ENCODE data around the gene RND2. TPM values are rescaled to one million over a fixed set of nuclear protein-coding genes. Genes with fewer than 3 reads are reported as not detected.
A peak's percentile ranks its signal among the peaks of the same experiment; 100 is the strongest.
"Not testable (repeated sequence)": the region's sequence is repeated elsewhere in the genome, so short reads cannot be mapped to it uniquely, and the experiment has no call there.

RND2 gene
- total and polyA plus RNA-seq, 4 donors: 1.9 to 2.8 (median 2.2) TPM

GRCh38 chr17:42975265-42975664 lies 49.8 kb upstream of the RND2 start:
- no peaks in the 10 kb centered on the region for H3K36me3 ChIP-seq (ENCODE audit: control insufficient read depth in 4 of 4, insufficient read depth in 3 of 4, low read depth in 1 of 4, low read length in 3 of 4)
- no peak overlapping the region for H3K9ac ChIP-seq (ENCODE audit: low read depth in 1 of 2, low read length in 2 of 2)
- WGBS: 34% methylated on average over 2 of the region's 2 CpGs
- no peak for DNase-seq (ENCODE audit: low spot score)
- peaks cover 3 to 7% (median 5%) of the 10 kb centered on the region in 4 donors for H3K4me1 ChIP-seq (ENCODE audit: control insufficient read depth in 4 of 4, insufficient read depth in 4 of 4, low read length in 3 of 4)
- no peak overlapping the region for H3K4me3 ChIP-seq (ENCODE audit: low read depth in 1 of 3, low read length in 3 of 3)
- H3K27me3 ChIP-seq (ENCODE audit: control insufficient read depth in 4 of 4, insufficient read depth in 4 of 4, low read length in 3 of 4): no peaks in the 10 kb centered on the region
- no peak overlapping the region for H3K27ac ChIP-seq (ENCODE audit: low read depth in 1 of 2, low read length in 2 of 2)
- TF ChIP-seq FOXA2 (IDR thresholded peaks at IDR 0.05) (no peak), GABPA (IDR thresholded peaks at IDR 0.05 in 1 of 2, conservative IDR thresholded peaks at IDR 0.05 in 1 of 2) (no peak), TAF1 (conservative IDR thresholded peaks at IDR 0.05) (no peak), RXRA (IDR thresholded peaks at IDR 0.05) (no peak), EGR1 (IDR thresholded peaks at IDR 0.05; ENCODE audit: low read depth in 2 of 2) (no peak), YY1 (IDR thresholded peaks at IDR 0.05) (no peak)
- no peaks in the 10 kb centered on the region for H3K9me3 ChIP-seq (ENCODE audit: control insufficient read depth in 4 of 4, low read length in 3 of 4)

- not testable (repeated sequence) for DNase-seq (ENCODE audit: low spot score); H3K9ac ChIP-seq (ENCODE audit: low read depth in 1 of 2, low read length in 2 of 2); H3K36me3 ChIP-seq (ENCODE audit: control insufficient read depth in 4 of 4, insufficient read depth in 3 of 4, low read depth in 1 of 4, low read length in 3 of 4); H3K27ac ChIP-seq (ENCODE audit: low read depth in 1 of 2, low read length in 2 of 2); H3K4me1 ChIP-seq (ENCODE audit: control insufficient read depth in 4 of 4, insufficient read depth in 4 of 4, low read length in 3 of 4); H3K4me3 ChIP-seq (ENCODE audit: low read depth in 1 of 3, low read length in 3 of 3); H3K9me3 ChIP-seq (ENCODE audit: control insufficient read depth in 4 of 4, low read length in 3 of 4); H3K27me3 ChIP-seq (ENCODE audit: control insufficient read depth in 4 of 4, insufficient read depth in 4 of 4, low read length in 3 of 4)
- whole genome bisulfite sequencing: 87% methylated on average over 16 of the region's 16 CpGs
These were observed 49.3 kb upstream of the RND2 start for GRCh38 chr17:42975701-42976100.

- H3K36me3 ChIP-seq (ENCODE audit: control insufficient read depth in 4 of 4, insufficient read depth in 3 of 4, low read depth in 1 of 4, low read length in 3 of 4): no peaks in the 10 kb centered on the region
- peak within 1 kb of the TSS in 1 of 2 donors; percentile 70 for H3K9ac ChIP-seq (ENCODE audit: low read depth in 1 of 2, low read length in 2 of 2)
- DNase-seq (ENCODE audit: low spot score): peak; percentile 37
- H3K9me3 ChIP-seq (ENCODE audit: control insufficient read depth in 4 of 4, low read length in 3 of 4): no peaks in the 10 kb centered on the region
- H3K27me3 ChIP-seq (ENCODE audit: control insufficient read depth in 4 of 4, insufficient read depth in 4 of 4, low read length in 3 of 4): no peaks in the 10 kb centered on the region
- peak within 1 kb of the TSS; percentile 56 to 93 (median 80) for H3K4me3 ChIP-seq (ENCODE audit: low read depth in 1 of 3, low read length in 3 of 3)
- WGBS: 46% methylated on average over 21 of the region's 21 CpGs
- peak within 1 kb of the TSS; percentile 50 to 58 for H3K27ac ChIP-seq (ENCODE audit: low read depth in 1 of 2, low read length in 2 of 2)
- no peak for TF ChIP-seq TAF1 (conservative IDR thresholded peaks at IDR 0.05)
- TF ChIP-seq HNF4A (conservative IDR thresholded peaks at IDR 0.05): no peak
- no peak for TF ChIP-seq RAD21 (IDR thresholded peaks at IDR 0.05)
- TF ChIP-seq RXRA (IDR thresholded peaks at IDR 0.05): no peak
- no peak for TF ChIP-seq YY1 (IDR thresholded peaks at IDR 0.05)
- H3K4me1 ChIP-seq (ENCODE audit: control insufficient read depth in 4 of 4, insufficient read depth in 4 of 4, low read length in 3 of 4): peaks cover 8 to 24% (median 20%) of the 10 kb centered on the region in 4 donors
These were observed 45.3 kb upstream of the RND2 start, which contains the start of gene PTGES3L for GRCh38 chr17:42979511-42980273. Gene PTGES3L (minus strand): TSS chr17:42980080. CDS start chr17:42980053, 27 bp downstream.

GRCh38 chr17:42980274-42980765 lies 44.7 kb upstream of the RND2 start, which contains the start of gene RUNDC1:
Gene RUNDC1 (plus strand): TSS chr17:42980565. CDS start chr17:42980577, 12 bp downstream.
- under 1% methylated on average over 39 of the region's 39 CpGs for WGBS
- no peaks in the 10 kb centered on the region for H3K36me3 ChIP-seq (ENCODE audit: control insufficient read depth in 4 of 4, insufficient read depth in 3 of 4, low read depth in 1 of 4, low read length in 3 of 4)
- H3K27me3 ChIP-seq (ENCODE audit: control insufficient read depth in 4 of 4, insufficient read depth in 4 of 4, low read length in 3 of 4): no peaks in the 10 kb centered on the region
- H3K27ac ChIP-seq (ENCODE audit: low read depth in 1 of 2, low read length in 2 of 2): peak within 1 kb of the TSS; percentile 50 to 58
- H3K4me3 ChIP-seq (ENCODE audit: low read depth in 1 of 3, low read length in 3 of 3): peak within 1 kb of the TSS; percentile 56 to 93 (median 80)
- H3K9ac ChIP-seq (ENCODE audit: low read depth in 1 of 2, low read length in 2 of 2): peak within 1 kb of the TSS; percentile 50 to 70
- no peaks in the 10 kb centered on the region for H3K9me3 ChIP-seq (ENCODE audit: control insufficient read depth in 4 of 4, low read length in 3 of 4)
- H3K4me1 ChIP-seq (ENCODE audit: control insufficient read depth in 4 of 4, insufficient read depth in 4 of 4, low read length in 3 of 4): peaks cover 8 to 24% (median 20%) of the 10 kb centered on the region in 4 donors
- DNase-seq (ENCODE audit: low spot score): peak; percentile 95
- TF ChIP-seq SP1 (IDR thresholded peaks at IDR 0.05) (peak; percentile 25), REST (IDR thresholded peaks at IDR 0.05) (no peak), CTCF (IDR thresholded peaks at IDR 0.05; ENCODE audit: low read depth, low read length, missing input control) (no peak), RAD21 (IDR thresholded peaks at IDR 0.05) (no peak), ZBTB33 (IDR thresholded peaks at IDR 0.05) (no peak), ATF3 (IDR thresholded peaks at IDR 0.05) (no peak), JUND (IDR thresholded peaks at IDR 0.05) (no peak), NR2F2 (IDR thresholded peaks at IDR 0.05) (no peak), RXRA (IDR thresholded peaks at IDR 0.05) (no peak)
